PC-9 (cell line): ENCODE results near the gene HSPE1. TPM values are rescaled to one million over a fixed set of nuclear protein-coding genes. Genes with fewer than 3 reads are reported as not detected.

Experiments used
- BruUV-seq: library from RNA; stranded (reverse); fragments of 400-500 nt; replicated peaks from 2 replicates; lab custom pipeline; 2021; lab: Mats Ljungman, UMichigan
- CTCF ChIA-PET: fragments of 300-600 bp; sonication (Branson Sonifier 250); formaldehyde crosslinking; loops from one replicate; lab custom pipeline; 2022; ENCODE audit warnings: antibody characterized with exemption; lab: Charles Lee
- POLR2A ChIA-PET: fragments of 300-600 bp; sonication (Branson Sonifier 250); formaldehyde crosslinking; loops from one replicate; lab custom pipeline; 2022; ENCODE audit warnings: antibody characterized with exemption; ENCODE audit not compliant: unreplicated experiment; lab: Charles Lee
- DNase-seq, 2 experiments: peaks; one replicate each; pipeline versions ENCODE4 v3.0.0 to v3.0.0-alpha.2; 2015 to 2022; ENCODE audit warnings: mixed read lengths in 1 of 2
- H2AFZ ChIP-seq: fragments of 200-600 bp; sonication (generic); 2 replicates; pipeline ENCODE4 v1.8.1; 2017; ENCODE audit warnings: antibody characterized with exemption
- H3F3A ChIP-seq: fragments of 200-600 bp; sonication (generic); 2 replicates; pipeline ENCODE4 v1.8.1; 2017; ENCODE audit warnings: antibody characterized with exemption, mild to moderate bottlenecking, low read depth; ENCODE audit not compliant: insufficient read depth
- H3K27ac ChIP-seq: fragments of 200-600 bp; sonication (generic); 2 replicates; pipeline ENCODE4 v1.6.1; 2016; ENCODE audit warnings: mixed run types
- H3K27me3 ChIP-seq: fragments of 200-600 bp; sonication (generic); 2 replicates; pipeline ENCODE4 v1.6.1; 2016; ENCODE audit warnings: low read depth, mixed run types; ENCODE audit not compliant: insufficient read depth
- H3K36me3 ChIP-seq: fragments of 200-600 bp; sonication (generic); 2 replicates; pipeline ENCODE4 v1.6.1; 2016; ENCODE audit warnings: low read depth, mixed run types
- H3K4me1 ChIP-seq: fragments of 200-600 bp; sonication (generic); replicated peaks from 2 replicates; pipeline ENCODE4 v1.6.1; 2016; ENCODE audit warnings: mixed run types; ENCODE audit not compliant: insufficient read depth
- H3K4me2 ChIP-seq: fragments of 200-600 bp; sonication (generic); 2 replicates; pipeline ENCODE4 v1.6.1; 2017; ENCODE audit warnings: mixed run types
- H3K4me3 ChIP-seq: fragments of 200-600 bp; sonication (generic); 2 replicates; pipeline ENCODE4 v1.6.1; 2016; ENCODE audit warnings: mixed run types
- H3K79me2 ChIP-seq: fragments of 200-600 bp; sonication (generic); 2 replicates; pipeline ENCODE4 v1.6.1; 2017; ENCODE audit warnings: low read depth, mixed run types
- H3K9me2 ChIP-seq: fragments of 200-600 bp; sonication (generic); 2 replicates; pipeline ENCODE4 v1.8.1; 2017; ENCODE audit warnings: mild to moderate bottlenecking; ENCODE audit not compliant: insufficient read depth
- H3K9me3 ChIP-seq: fragments of 200-600 bp; sonication (generic); 2 replicates; pipeline ENCODE4 v1.8.1; 2016; ENCODE audit warnings: low read depth; ENCODE audit not compliant: insufficient read depth
- H4K20me1 ChIP-seq: fragments of 200-600 bp; sonication (generic); 2 replicates; pipeline ENCODE4 v1.8.1; 2017; ENCODE audit not compliant: insufficient read depth
- EZH2 ChIP-seq: fragments of 200-600 bp; sonication (generic); IDR thresholded peaks from 2 replicates; pipeline ENCODE4 v1.8.0; 2017; ENCODE audit warnings: antibody characterized with exemption, low read depth
- intact Hi-C: fragments of 100-400 bp; cut with micrococcal nuclease; formaldehyde crosslinking; loops from one replicate; pipeline ENCODE4 v1.10.0; 2022; ENCODE audit not compliant: unreplicated experiment
- total RNA-seq: library from RNA; stranded (reverse); gene quantifications from 2 replicates; pipeline ENCODE4 v1.2.3, GENCODE V29; 2021
- TF ChIP-seq, protein P1 (sequence below): fragments of 200-600 bp; sonication (generic); conservative IDR thresholded peaks from 2 replicates; pipeline ENCODE4 v1.6.1; 2017; ENCODE audit warnings: mixed run types, antibody characterized with exemption, mild to moderate bottlenecking, moderate library complexity

Gene HSPE1
- total RNA-seq, 1 experiment from 2014 or later, result 219 TPM

DNA sequence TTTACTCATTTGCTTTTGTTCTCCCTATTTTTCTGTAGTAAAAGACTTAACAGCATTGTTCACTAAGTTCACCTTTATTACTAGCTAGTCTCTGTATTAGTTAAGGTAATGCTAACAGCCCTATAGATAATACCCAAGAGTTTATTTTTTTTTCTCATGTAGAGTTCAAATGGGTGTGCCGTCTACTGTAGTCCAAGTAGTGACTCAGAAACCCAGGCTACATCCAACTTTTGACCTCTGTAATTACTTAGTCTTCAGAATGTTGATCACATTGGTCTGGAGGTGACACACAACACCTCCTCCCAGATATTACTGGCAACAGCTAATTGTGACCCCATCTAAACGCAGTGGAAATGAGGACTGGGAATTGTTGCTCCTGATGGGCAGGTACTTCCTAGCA, 39.1 kb upstream of the HSPE1 start:
- peak; percentile 9 to 69 for DNase-seq
- H3K79me2 ChIP-seq, result peaks cover 72% of the 10 kb centered on the region
- H3K9me3 ChIP-seq, result no peaks in the 10 kb centered on the region
- H3K4me2 ChIP-seq, result peak overlapping the region; percentile 33
- CTCF ChIA-PET, result no interaction called here
- BruUV-seq, result no TSS peak
- POLR2A ChIA-PET, result interaction anchor here (0.6 kb wide), 1 partner anchor 55 kb away, joined by 3 read pairs; no protein-coding TSS in a partner anchor
- no peaks in the 10 kb centered on the region for H3K9me2 ChIP-seq
- H3K27ac ChIP-seq, result peak overlapping the region; percentile 45; the same call in 1 of the 2 replicates
- intact Hi-C loops, result no loop called here
- H3K4me1 ChIP-seq, result peaks cover 13% of the 10 kb centered on the region
- H4K20me1 ChIP-seq, result peaks cover 53% of the 10 kb centered on the region
- peaks cover 6% of the 10 kb centered on the region; the same call in 1 of the 2 replicates for H3K36me3 ChIP-seq
- H3K4me3 ChIP-seq, result no peak overlapping the region
- no peak for TF ChIP-seq EZH2
- TF ChIP-seq, protein P1, sequence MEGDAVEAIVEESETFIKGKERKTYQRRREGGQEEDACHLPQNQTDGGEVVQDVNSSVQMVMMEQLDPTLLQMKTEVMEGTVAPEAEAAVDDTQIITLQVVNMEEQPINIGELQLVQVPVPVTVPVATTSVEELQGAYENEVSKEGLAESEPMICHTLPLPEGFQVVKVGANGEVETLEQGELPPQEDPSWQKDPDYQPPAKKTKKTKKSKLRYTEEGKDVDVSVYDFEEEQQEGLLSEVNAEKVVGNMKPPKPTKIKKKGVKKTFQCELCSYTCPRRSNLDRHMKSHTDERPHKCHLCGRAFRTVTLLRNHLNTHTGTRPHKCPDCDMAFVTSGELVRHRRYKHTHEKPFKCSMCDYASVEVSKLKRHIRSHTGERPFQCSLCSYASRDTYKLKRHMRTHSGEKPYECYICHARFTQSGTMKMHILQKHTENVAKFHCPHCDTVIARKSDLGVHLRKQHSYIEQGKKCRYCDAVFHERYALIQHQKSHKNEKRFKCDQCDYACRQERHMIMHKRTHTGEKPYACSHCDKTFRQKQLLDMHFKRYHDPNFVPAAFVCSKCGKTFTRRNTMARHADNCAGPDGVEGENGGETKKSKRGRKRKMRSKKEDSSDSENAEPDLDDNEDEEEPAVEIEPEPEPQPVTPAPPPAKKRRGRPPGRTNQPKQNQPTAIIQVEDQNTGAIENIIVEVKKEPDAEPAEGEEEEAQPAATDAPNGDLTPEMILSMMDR, result no peak
- no peak overlapping the region for H2AFZ ChIP-seq
- 0 out of 2 replicates have a peak, but pooled peaks cover 11% of the 10 kb centered on the region for H3F3A ChIP-seq
- no peaks in the 10 kb centered on the region for H3K27me3 ChIP-seq

DNA sequence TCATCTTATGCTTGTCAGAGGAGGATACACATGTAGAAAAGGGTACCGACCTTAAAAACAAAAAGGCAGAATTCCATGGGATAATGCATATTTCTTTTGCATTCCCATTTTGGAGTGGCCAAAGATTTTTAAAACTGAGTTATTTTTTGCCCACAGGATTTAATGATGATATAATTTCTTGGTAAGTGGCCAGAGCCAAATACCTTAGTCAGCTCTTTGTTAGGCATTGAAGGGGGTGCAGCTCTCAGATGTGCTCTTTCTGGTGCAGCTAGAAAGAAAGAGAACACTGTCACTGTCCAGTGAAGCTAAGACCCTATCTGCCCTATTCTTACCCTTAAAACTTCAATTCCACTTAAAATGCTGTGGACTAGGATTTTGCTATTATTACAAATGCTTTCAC, 36.0 kb upstream of the HSPE1 start:
- Histone ChIP-seq H3K4me2 (no peak overlapping the region), H3K4me3 (no peak overlapping the region), H4K20me1 (peaks cover 36% of the 10 kb centered on the region), H3K79me2 (peaks cover 41% of the 10 kb centered on the region), H3K4me1 (peaks cover 13% of the 10 kb centered on the region), H3K9me2 (no peaks in the 10 kb centered on the region), H3K27ac (no peak overlapping the region), H3K36me3 (peaks cover 7% of the 10 kb centered on the region; the same call in 1 of the 2 replicates), H3K27me3 (no peaks in the 10 kb centered on the region), H3F3A (peaks cover 15% of the 10 kb centered on the region; the same call in 1 of the 2 replicates), H3K9me3 (no peaks in the 10 kb centered on the region), H2AFZ (no peak overlapping the region)
- BruUV-seq, result no TSS peak
- POLR2A ChIA-PET, result interaction anchor here (0.7 kb wide), 1 partner anchor 27 kb away, joined by 5 read pairs; no protein-coding TSS in a partner anchor
- intact Hi-C loops, result no loop called here
- DNase-seq, result no peak
- CTCF ChIA-PET, result no interaction called here
- TF ChIP-seq, protein P1, result no peak
- no peak for TF ChIP-seq EZH2

DNA sequence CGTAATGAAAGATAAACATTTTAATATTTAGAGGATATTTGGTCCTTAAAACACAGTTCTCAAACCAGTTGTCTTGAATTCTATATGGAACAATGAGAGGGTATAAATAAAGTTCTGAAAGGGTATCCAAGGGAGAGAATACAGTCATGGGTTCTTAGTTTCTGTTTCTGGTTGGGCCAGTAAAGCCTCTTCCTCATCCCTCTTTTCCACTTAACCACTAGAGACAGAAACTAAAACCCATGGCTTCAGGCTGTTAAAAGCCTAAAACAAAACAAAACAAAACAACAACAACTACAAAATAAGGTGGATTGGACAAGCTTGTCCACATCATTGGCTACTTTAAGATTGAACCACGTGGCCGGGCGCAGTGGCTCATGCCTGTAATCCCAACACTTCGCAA, 28.0 kb upstream of the HSPE1 start:
- Histone ChIP-seq H4K20me1 (0 out of 2 replicates have a peak, but pooled peaks cover 20% of the 10 kb centered on the region), H3K27ac (no peak overlapping the region), H3K4me2 (no peak overlapping the region), H3K79me2 (peaks cover 5% of the 10 kb centered on the region; the same call in 1 of the 2 replicates), H3K4me3 (no peak overlapping the region), H2AFZ (no peak overlapping the region), H3K9me3 (no peaks in the 10 kb centered on the region), H3K36me3 (peaks cover 29% of the 10 kb centered on the region), H3F3A (peaks cover 4% of the 10 kb centered on the region; the same call in 1 of the 2 replicates), H3K9me2 (no peaks in the 10 kb centered on the region), H3K4me1 (no peaks in the 10 kb centered on the region), H3K27me3 (no peaks in the 10 kb centered on the region)
- no TSS peak for BruUV-seq
- ChIA-PET CTCF (no interaction called here), POLR2A (no interaction called here)
- TF ChIP-seq, protein P1, result no peak
- no peak for TF ChIP-seq EZH2
- intact Hi-C loops, result loop anchor here (5.0 kb wide), 1 partner anchor 50 kb away; no protein-coding TSS in a partner anchor
- DNase-seq, result no peak
